AG04450 (cell line): ENCODE results near the gene KTN1. TPM values are rescaled to one million over a fixed set of nuclear protein-coding genes. Genes with fewer than 3 reads are reported as not detected.

Source experiments
- CTCF ChIA-PET: fragments of 300-600, 350-600 bp; formaldehyde crosslinking; extraction: SDS; loops from one replicate; lab custom pipeline; 2022; ENCODE audit warnings: antibody characterized with exemption, inconsistent platforms; lab: Charles Lee
- POLR2A ChIA-PET: fragments of 350-600 bp; formaldehyde crosslinking; extraction: SDS; loops from one replicate; lab custom pipeline; 2021; ENCODE audit warnings: antibody characterized with exemption, inconsistent platforms; lab: Yijun Ruan, JAX
- DNase-seq: peaks from one replicate; pipeline ENCODE4 v3.0.0-alpha.2; 2011; ENCODE audit warnings: low read depth, low spot score
- H3K27ac ChIP-seq: one replicate; pipeline ENCODE4 v1.5.1; 2012; ENCODE audit warnings: low read depth, low read length, control low read depth
- H3K27me3 ChIP-seq: one replicate; pipeline ENCODE4 v1.6.0; 2012; ENCODE audit warnings: low read length; ENCODE audit not compliant: control insufficient read depth, insufficient read depth
- H3K4me3 ChIP-seq: 2 replicates; pipeline ENCODE4 v1.5.1; 2011; ENCODE audit warnings: mild to moderate bottlenecking, low read depth, low read length, control low read depth
- H3K9me3 ChIP-seq: 2 replicates; pipeline ENCODE4 v1.5.1; 2012; ENCODE audit warnings: low read length; ENCODE audit not compliant: control insufficient read depth, insufficient read depth
- CTCF ChIP-seq: IDR thresholded peaks from 2 replicates; pipeline ENCODE4 v1.5.1; 2011; ENCODE audit warnings: low read depth, low read length, control low read depth, inconsistent platforms
- polyA plus RNA-seq: library from polyadenylated mRNA; depleted of rRNA; stranded (reverse); fragments of >200 nt; gene quantifications from 2 replicates; pipeline ENCODE4 v1.2.3, GENCODE V29; 2011

KTN1 gene
- polyA plus RNA-seq, 1 experiment = 129 TPM

- no peak for TF ChIP-seq CTCF
- Histone ChIP-seq H3K9me3 (no peaks in the 10 kb centered on the region), H3K4me3 (no peak overlapping the region), H3K27me3 (no peaks in the 10 kb centered on the region), H3K27ac (no peak overlapping the region)
- POLR2A ChIA-PET = no interaction called here
- no peak for DNase-seq
- CTCF ChIA-PET = no interaction called here
These were observed 74.2 kb downstream of the KTN1 start for GRCh38 chr14:55654243-55654642.

GRCh38 chr14:55661029-55661428 lies 81.0 kb downstream of the KTN1 start:
- Histone ChIP-seq H3K27ac (no peak overlapping the region), H3K4me3 (no peak overlapping the region), H3K27me3 (no peaks in the 10 kb centered on the region), H3K9me3 (no peaks in the 10 kb centered on the region)
- CTCF ChIA-PET = interaction anchor here (0.7 to 4.1 kb wide), 5 partner anchors 215 to 826 kb away, joined by 3 to 15 read pairs (median 5); no protein-coding TSS in a partner anchor
- TF ChIP-seq CTCF = no peak
- POLR2A ChIA-PET = no interaction called here
- no peak for DNase-seq

GRCh38 chr14:55662752-55663151 lies 82.7 kb downstream of the KTN1 start:
- H3K9me3 ChIP-seq = no peaks in the 10 kb centered on the region

DNA sequence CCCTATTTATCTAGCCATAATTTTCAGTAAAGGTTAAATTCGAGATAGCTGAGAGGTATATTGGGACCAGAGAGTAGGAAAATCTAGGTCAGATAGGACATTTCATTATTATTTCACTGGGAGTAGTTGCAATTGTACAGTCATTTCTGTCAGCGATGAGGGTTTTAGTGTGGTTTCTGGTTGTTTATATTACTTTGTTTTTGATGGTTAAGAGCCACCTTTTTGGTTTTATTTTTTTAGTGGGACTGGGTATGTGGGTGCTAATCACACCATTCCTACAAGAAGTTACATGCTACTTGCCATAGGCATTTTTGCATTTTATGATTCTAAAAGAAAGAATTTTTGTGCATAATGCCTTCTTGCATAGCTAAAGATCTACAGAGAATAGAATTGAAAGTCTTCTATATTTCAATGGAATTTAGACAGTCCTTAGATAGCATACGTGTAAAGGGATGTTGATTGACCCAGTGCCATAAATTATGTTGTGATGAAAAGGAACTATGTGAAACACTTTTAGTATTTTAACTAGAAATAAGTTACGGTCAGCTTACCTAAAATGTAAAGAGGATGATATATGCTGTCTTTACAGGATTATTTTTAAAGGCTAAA lies 85.2 kb downstream of the KTN1 start:
- Histone ChIP-seq H3K9me3 (no peaks in the 10 kb centered on the region), H3K27me3 (no peaks in the 10 kb centered on the region), H3K4me3 (no peak overlapping the region), H3K27ac (no peak overlapping the region)
- DNase-seq = no peak
- ChIA-PET POLR2A (no interaction called here), CTCF (interaction anchor here (0.9 to 3.4 kb wide), 8 partner anchors 13 to 822 kb away, joined by 3 to 12 read pairs (median 4); no protein-coding TSS in a partner anchor)
- no peak for TF ChIP-seq CTCF

More at GRCh38 chr14:55662752-55663151, 82.7 kb downstream of the KTN1 start:
- H3K4me3 ChIP-seq = no peak overlapping the region
- TF ChIP-seq CTCF = no peak
- H3K27me3 ChIP-seq = no peaks in the 10 kb centered on the region
- no peak for DNase-seq
- ChIA-PET POLR2A (no interaction called here), CTCF (interaction anchor here (1.3 kb wide), 1 partner anchor 17 kb away, joined by 3 read pairs; no protein-coding TSS in a partner anchor)
- H3K27ac ChIP-seq = no peak overlapping the region

DNA sequence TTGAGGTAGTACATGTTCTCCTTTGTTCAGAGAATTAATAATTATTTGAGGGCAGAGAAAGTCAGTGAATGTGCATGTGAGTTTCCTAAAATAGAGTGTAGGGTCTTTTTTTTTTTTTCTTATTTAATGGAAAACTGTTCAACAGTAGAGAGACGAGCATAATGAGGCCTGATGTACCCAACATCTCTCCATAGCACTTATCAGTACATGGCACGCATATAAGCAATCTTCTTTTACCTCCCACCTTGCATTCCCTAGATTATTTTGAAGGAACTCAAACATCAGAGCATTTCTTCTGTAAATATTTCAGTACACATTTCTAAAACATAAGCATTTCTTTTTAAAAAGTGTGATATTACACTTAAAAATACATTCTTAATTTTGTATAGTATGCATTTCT lies 87.8 kb downstream of the KTN1 start:
- ChIA-PET CTCF (no interaction called here), POLR2A (no interaction called here)
- DNase-seq = no peak
- H3K27me3 ChIP-seq = no peaks in the 10 kb centered on the region
- TF ChIP-seq CTCF = no peak
- no peaks in the 10 kb centered on the region for H3K9me3 ChIP-seq
- no peak overlapping the region for H3K4me3 ChIP-seq
- no peak overlapping the region for H3K27ac ChIP-seq
